LHCN-M2 (cell line): ENCODE results near the gene SLC38A3. TPM values are rescaled to one million over a fixed set of nuclear protein-coding genes. Genes with fewer than 3 reads are reported as not detected.
A peak's percentile ranks its signal among the peaks of the same experiment; 100 is the strongest.
"Not testable (repeated sequence)": the region's sequence is repeated elsewhere in the genome, so short reads cannot be mapped to it uniquely, and the experiment has no call there.

Source experiments
- DNase-seq: peaks from one replicate; pipeline ENCODE4 v3.0.0-alpha.2; 2012; ENCODE audit warnings: low read depth
- total RNA-seq: library from RNA; depleted of rRNA; stranded (reverse); fragments of >200 nt; gene quantifications from 2 replicates; pipeline ENCODE4 v1.2.3, GENCODE V29; 2014

SLC38A3 gene
- total RNA-seq, 1 experiment from 2014 or later = 1.1 TPM

GRCh38 chr3:50246517-50246954 is 41.5 kb downstream of the SLC38A3 start:
- DNase-seq = peak; percentile 95

- DNase-seq = peak; percentile 50
These were observed 43.3 kb downstream of the SLC38A3 start for GRCh38 chr3:50248387-50248786.

- DNase-seq = no peak
These were observed 44.4 kb downstream of the SLC38A3 start for GRCh38 chr3:50249457-50249856.

GRCh38 chr3:50250514-50250913 is 45.4 kb downstream of the SLC38A3 start:
- no peak for DNase-seq

GRCh38 chr3:50251220-50251619 is 46.1 kb downstream of the SLC38A3 start:
- DNase-seq = peak; percentile 88

- peak; percentile 45 for DNase-seq
These were observed 49.6 kb downstream of the SLC38A3 start for GRCh38 chr3:50254577-50255250.

- DNase-seq = no peak
These were observed 50.2 kb downstream of the SLC38A3 start for GRCh38 chr3:50255251-50255615.

- peak; percentile 37 for DNase-seq
These were observed 52.2 kb downstream of the SLC38A3 start for GRCh38 chr3:50256978-50257890.

GRCh38 chr3:50258029-50258680 is 53.1 kb downstream of the SLC38A3 start:
- DNase-seq = no peak

- DNase-seq = no peak
These were observed 53.9 kb downstream of the SLC38A3 start for GRCh38 chr3:50258979-50259378.

- no peak for DNase-seq
These were observed 54.5 kb downstream of the SLC38A3 start for GRCh38 chr3:50259432-50260026.

GRCh38 chr3:50260027-50260941 is 55.2 kb downstream of the SLC38A3 start:
- peak; percentile 85 for DNase-seq

- DNase-seq = no peak
These were observed 55.9 kb downstream of the SLC38A3 start for GRCh38 chr3:50260942-50261441.

- DNase-seq = no peak
These were observed 56.4 kb downstream of the SLC38A3 start for GRCh38 chr3:50261505-50261904.

GRCh38 chr3:50262200-50262599 is 57.1 kb downstream of the SLC38A3 start:
- DNase-seq = not testable (repeated sequence)

GRCh38 chr3:50262778-50263177 is 57.7 kb downstream of the SLC38A3 start:
- no peak for DNase-seq

GRCh38 chr3:50263478-50264382 is 58.7 kb downstream of the SLC38A3 start:
- DNase-seq = no peak

- peak; percentile 78 for DNase-seq
These were observed 59.4 kb downstream of the SLC38A3 start for GRCh38 chr3:50264383-50264963.

- no peak for DNase-seq
These were observed 60.0 kb downstream of the SLC38A3 start for GRCh38 chr3:50264964-50265485.
